GM19193 (cell line): ENCODE data around the gene NDFIP1.

Source experiments
- POLR2A ChIP-seq: IDR thresholded peaks from 4 replicates; pipeline ENCODE4 v1.6.1; 2011; ENCODE audit not compliant: insufficient read depth, insufficient read length; ENCODE audit errors: extremely low read depth

The NDFIP1 gene

GRCh38 chr5:142106061-142106460, 2.5 kb upstream of the NDFIP1 start:
- TF ChIP-seq POLR2A: no peak

DNA sequence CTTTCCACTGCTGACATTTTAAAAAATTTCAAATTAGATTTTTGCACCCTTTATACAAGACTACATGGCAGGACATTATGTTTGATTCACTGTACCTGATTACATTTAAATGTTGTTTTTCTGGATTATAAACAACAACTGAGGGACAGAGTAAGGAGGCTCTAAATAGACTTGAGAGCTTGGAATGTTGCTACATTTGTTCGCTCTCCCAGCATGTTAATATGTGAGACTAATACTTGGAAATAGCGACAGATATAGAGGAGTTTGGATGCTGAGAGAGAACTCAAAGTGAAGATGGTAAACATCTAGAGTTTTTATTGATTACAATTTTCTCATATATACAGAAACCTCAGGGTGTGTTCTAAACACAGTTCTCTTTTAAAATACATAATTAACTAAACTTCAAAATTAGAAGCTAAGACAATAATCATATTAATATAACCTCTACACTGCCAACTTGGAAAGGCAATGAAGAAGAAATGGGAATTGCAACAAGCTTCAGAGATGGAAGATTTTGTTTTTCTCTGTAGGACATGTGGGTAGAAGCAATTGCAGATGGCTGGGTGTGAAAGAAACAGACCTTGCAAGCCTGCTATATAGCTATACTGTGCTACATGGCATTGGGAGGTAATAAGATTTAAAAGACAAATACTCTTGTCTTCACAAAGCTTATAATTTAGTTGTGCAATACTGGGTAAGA, 1.4 kb upstream of the NDFIP1 start:
- TF ChIP-seq POLR2A: no peak

- TF ChIP-seq POLR2A: no peak
Observed at GRCh38 chr5:142107736-142108431, 695 bp upstream of the NDFIP1 start.

DNA sequence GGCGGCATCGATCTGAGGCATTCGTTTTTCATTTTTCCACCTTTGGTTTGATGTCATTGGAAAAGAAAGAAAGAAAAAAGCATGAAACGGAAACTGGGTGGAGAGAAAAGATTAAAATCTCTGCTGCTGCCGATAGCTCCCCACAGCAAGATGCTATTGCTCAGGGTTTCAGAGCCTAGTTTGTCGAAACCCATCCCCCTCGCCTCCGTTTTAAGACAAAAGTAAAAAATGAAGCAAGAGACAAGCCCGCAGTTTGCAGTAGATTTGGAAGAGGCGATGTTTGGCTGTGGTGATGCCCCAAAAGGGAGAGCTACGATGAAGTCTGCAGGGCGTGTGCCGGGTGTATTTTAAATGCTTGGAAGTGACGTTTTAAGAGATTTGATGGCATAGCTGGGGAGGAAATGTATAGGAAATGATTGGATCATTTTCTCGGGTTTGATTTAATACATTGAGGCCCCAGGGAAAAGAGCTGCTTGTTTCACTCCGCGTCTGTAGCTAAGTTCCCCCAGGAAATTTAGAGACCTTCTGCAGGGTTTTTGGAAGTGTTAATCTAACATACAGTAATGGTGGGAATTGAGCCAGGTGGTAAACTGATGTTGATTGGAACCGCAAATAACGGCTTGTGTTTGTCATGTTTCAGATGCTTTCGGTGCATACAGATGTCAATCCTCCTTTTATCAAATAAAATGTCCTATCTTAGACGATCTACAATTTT, 909 bp downstream of the NDFIP1 start:
- no peak for TF ChIP-seq POLR2A

DNA sequence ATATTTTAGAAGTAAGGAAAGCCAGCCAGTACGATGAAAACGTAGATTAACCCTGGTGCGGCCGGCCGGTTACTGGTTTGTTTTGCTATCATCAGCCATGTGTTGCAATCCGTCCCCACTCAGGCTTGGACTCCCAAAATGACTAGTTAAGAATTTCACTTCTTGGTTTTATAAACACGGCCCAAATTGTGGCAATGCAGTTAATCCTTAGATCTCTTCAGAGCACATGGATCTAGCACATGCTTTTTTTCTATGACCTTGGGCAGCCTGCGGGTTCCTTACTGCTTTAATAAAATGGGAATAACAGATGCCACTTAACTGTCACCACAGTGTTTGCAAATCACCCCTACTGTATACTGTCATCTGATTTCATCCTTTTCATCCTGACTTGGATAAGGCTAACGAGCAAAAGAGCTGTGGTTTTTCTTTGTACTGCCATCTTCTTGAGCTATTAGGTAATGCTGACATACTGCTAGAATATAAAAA, 1.5 kb downstream of the NDFIP1 start:
- TF ChIP-seq POLR2A: no peak

- no peak for TF ChIP-seq POLR2A
Observed at GRCh38 chr5:142110988-142111687, 2.6 kb downstream of the NDFIP1 start.

DNA sequence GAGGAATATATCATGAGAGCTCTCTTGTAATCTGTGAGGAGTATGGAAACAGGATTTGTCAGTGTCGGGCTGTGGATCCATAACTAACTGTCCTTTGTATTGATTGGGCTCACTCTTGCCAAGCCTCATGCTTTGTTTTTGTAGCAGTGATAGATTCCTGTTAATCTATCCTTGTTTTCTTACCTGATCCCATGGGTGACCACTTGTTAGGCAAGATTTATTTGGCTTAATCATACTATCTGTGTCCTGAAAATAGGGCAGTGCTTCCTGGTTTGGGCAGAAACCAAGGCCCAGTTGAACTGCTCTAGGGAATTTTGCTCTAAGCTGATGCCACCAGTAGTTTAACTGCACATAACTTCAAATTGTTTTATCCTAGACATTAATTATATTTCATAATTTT, 6.1 kb downstream of the NDFIP1 start:
- no peak for TF ChIP-seq POLR2A

GRCh38 chr5:142115937-142116614, 7.5 kb downstream of the NDFIP1 start:
- TF ChIP-seq POLR2A: no peak

DNA sequence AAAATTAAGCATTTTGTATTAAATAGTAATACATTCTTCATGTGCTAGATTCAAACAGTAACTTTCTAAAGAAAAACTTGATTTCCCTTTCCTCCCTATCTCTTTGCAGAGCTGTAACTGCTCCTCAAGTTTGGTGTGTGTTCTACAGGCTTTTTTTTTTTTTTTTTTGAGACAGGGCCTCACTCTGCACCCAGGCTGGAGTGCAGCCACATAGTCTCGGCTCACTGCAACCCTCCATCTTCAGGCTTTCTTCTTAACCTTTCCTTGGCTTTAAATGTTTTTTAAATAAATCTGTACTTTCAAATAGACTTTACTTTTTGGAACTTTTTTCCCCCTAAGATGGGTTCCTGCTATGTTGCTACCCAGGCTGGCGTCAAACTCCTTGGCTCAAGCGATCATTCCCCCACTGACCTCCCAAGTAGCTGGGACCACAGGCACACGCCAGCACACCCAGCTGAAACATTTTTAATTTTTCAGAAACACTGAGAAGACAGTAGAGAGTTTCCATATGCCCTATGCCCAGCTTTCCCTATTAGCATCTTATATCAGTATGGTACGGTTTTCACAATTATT, 9.1 kb downstream of the NDFIP1 start:
- no peak for TF ChIP-seq POLR2A

DNA sequence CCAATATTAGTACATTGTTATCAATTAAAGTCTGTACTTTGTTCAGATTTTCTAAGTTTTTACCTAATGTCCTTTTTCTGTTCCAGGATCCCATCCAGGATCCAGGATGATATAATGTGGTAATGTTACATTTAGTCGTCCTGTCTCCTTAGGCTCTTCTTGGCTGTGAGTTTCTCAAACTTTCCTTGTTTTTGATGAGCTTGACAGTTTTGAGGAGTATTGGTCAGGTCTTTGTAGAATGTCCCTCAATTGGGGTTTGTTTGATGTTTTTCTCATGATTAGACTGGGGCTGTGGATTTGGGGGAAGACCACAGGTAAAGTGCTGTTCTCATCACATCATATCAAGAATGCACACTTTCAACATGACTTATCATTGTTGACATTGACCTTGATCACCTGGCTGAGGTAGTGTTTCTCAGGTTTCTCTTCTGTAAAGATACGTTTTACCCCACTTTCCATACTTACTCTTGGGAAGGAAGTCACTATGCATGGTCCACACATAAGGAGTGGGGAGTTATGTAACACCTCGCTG, 9.6 kb downstream of the NDFIP1 start:
- no peak for TF ChIP-seq POLR2A

DNA sequence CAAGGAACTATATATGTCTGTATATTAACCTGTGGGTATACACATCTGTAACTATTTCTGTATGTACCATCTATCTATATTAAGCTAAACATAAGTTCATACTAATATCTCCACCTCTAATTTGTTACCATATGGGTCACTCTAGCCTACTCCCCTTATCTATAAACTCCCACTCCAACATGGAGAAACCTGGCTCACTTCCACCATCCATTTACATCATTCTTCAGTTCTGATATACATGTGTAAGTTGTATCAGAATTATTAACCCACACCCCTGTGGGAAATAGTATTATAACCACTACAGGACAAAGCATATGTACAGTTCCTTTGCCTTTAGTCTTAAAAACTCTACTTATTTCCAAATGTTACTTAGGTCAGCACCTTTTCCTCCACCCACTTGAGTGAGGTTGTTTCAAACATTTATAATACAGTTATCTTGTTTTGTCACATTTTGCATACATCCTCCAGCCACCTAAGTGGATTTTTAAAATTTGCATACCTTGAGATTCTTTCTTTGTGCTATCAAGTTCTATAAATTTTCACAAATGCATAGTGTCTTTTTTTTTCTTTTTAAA, 10.6 kb downstream of the NDFIP1 start:
- TF ChIP-seq POLR2A: no peak

DNA sequence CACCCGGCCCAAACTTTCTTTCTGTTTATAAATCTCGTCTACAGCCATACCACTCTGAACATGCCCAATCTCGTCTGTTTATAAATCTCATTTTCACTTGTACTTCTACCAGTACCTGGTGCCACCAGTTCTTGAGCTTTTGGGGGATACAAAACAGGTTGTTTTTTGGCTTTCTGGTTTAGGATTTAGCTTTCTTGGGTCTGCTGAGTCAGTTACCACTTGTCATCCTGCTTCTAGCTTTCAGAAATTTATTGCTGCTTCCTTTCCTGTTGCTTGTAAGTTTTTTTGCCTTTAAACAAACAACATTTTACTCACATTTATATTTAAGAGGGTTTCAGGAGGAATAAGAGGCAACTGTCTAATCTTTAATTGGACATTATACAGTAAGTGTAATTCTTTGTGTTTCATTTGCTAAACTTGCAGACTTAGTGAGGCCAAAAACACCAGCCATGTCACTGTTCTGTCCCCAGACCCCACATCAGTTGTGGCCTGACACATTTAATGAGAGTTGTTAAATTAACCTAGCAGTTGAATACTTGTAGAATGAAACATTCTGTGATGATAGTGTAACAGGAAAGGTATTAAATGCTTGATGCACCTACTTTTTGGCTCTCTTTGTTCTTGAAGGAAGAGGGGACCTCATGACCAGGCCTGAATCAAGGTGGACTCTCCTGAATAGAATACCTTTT, 11.8 kb downstream of the NDFIP1 start:
- TF ChIP-seq POLR2A: no peak

GRCh38 chr5:142122121-142122520, 13.5 kb downstream of the NDFIP1 start:
- TF ChIP-seq POLR2A: no peak

- TF ChIP-seq POLR2A: no peak
Observed at GRCh38 chr5:142125378-142125777, 16.8 kb downstream of the NDFIP1 start.

DNA sequence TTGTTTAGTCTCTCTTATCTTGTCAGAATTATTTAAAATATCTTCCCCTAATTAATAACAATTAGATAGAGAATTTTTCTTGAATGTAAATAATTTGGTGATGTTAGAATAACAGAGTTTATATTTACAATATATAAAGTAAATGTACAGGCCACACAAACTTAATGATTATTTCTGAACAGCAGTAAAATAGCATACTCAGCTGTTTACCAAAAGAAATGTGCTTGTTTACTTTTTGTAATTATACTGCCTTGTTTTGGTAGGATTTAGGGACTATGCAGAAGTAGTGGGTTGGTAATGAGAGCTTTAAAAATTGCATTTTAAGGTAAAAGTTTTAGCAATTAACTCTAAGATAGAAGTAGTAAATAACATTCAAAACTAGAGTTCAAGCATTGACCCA, 17.4 kb downstream of the NDFIP1 start:
- no peak for TF ChIP-seq POLR2A
